ENCODE results near the gene RBP3.

DNA sequence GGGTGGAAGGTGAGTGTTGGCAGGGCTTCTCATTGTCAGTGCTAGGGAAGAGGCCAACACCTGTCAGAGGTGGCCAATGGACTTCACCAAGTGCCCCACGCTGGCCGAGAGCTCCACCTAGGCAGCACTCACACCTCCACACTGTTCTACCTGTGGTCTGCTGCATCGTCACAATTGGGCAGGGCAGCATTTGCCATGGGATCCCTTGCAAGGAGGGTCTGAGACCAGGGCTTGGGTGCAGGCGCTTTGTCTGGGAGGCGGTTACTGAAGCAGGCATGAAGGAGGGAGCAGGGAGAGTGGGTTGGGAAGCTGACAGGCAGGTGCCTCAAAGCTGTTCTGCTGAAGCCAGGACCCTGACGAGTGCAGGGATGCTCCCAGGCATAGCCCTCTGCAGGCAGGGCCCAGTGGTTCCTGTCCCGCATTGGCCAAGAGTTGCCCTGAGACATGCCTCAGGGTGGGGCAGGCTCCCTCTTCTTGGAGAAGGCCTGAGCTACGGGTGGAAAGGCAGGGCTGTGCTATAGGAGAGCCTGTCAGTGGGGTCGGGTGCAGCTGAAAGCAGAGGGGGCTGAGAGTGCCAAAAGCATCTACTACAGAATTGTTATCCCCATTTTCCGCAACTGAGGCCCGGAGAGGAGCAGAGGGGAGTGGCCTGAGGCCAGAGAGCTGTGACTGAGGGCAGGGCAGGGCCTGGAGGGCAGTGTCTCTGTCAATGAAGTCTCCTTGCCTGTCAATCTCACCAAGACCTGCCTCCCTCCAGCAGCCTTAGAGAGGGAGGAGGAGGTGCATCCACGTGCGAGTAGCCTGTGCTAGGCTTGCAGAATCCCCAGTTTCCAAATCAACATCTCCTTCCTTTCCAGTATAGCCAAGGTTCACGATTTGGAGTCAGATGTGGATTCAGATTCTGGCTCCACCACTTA lies 4.0 kb downstream of the RBP3 start:
- TF ChIP-seq SIN3A (IDR thresholded peaks at IDR 0.05; ENCODE audit: low read depth) (no peak), POLR2A (IDR thresholded peaks at IDR 0.05; ENCODE audit: borderline replicate concordance, extremely low read depth, insufficient read depth, insufficient read length) (no peak), POLR2AphosphoS5 (IDR thresholded peaks at IDR 0.05; ENCODE audit: low read depth, low read length) (no peak), EZH2 (IDR thresholded peaks at IDR 0.05) (no peak), CEBPB (IDR thresholded peaks at IDR 0.05; ENCODE audit: low read depth) (no peak), JUND (IDR thresholded peaks at IDR 0.05) (no peak), SP1 (IDR thresholded peaks at IDR 0.05; ENCODE audit: low read depth) (no peak), CBX3 (IDR thresholded peaks at IDR 0.05; ENCODE audit: low read depth) (no peak), EGR1 (IDR thresholded peaks at IDR 0.05; ENCODE audit: low read depth) (no peak)
- TF ChIP-seq, protein P1, sequence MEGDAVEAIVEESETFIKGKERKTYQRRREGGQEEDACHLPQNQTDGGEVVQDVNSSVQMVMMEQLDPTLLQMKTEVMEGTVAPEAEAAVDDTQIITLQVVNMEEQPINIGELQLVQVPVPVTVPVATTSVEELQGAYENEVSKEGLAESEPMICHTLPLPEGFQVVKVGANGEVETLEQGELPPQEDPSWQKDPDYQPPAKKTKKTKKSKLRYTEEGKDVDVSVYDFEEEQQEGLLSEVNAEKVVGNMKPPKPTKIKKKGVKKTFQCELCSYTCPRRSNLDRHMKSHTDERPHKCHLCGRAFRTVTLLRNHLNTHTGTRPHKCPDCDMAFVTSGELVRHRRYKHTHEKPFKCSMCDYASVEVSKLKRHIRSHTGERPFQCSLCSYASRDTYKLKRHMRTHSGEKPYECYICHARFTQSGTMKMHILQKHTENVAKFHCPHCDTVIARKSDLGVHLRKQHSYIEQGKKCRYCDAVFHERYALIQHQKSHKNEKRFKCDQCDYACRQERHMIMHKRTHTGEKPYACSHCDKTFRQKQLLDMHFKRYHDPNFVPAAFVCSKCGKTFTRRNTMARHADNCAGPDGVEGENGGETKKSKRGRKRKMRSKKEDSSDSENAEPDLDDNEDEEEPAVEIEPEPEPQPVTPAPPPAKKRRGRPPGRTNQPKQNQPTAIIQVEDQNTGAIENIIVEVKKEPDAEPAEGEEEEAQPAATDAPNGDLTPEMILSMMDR (IDR thresholded peaks at IDR 0.05 in 2 of 3, conservative IDR thresholded peaks at IDR 0.05 in 1 of 3; ENCODE audit: borderline replicate concordance in 1 of 3, insufficient read depth in 1 of 3, low read depth in 2 of 3, low read length in 2 of 3), result no peak
- TF ChIP-seq, protein P2, sequence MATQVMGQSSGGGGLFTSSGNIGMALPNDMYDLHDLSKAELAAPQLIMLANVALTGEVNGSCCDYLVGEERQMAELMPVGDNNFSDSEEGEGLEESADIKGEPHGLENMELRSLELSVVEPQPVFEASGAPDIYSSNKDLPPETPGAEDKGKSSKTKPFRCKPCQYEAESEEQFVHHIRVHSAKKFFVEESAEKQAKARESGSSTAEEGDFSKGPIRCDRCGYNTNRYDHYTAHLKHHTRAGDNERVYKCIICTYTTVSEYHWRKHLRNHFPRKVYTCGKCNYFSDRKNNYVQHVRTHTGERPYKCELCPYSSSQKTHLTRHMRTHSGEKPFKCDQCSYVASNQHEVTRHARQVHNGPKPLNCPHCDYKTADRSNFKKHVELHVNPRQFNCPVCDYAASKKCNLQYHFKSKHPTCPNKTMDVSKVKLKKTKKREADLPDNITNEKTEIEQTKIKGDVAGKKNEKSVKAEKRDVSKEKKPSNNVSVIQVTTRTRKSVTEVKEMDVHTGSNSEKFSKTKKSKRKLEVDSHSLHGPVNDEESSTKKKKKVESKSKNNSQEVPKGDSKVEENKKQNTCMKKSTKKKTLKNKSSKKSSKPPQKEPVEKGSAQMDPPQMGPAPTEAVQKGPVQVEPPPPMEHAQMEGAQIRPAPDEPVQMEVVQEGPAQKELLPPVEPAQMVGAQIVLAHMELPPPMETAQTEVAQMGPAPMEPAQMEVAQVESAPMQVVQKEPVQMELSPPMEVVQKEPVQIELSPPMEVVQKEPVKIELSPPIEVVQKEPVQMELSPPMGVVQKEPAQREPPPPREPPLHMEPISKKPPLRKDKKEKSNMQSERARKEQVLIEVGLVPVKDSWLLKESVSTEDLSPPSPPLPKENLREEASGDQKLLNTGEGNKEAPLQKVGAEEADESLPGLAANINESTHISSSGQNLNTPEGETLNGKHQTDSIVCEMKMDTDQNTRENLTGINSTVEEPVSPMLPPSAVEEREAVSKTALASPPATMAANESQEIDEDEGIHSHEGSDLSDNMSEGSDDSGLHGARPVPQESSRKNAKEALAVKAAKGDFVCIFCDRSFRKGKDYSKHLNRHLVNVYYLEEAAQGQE (IDR thresholded peaks at IDR 0.05; ENCODE audit: low read depth), result no peak
- TF ChIP-seq, protein P3, sequence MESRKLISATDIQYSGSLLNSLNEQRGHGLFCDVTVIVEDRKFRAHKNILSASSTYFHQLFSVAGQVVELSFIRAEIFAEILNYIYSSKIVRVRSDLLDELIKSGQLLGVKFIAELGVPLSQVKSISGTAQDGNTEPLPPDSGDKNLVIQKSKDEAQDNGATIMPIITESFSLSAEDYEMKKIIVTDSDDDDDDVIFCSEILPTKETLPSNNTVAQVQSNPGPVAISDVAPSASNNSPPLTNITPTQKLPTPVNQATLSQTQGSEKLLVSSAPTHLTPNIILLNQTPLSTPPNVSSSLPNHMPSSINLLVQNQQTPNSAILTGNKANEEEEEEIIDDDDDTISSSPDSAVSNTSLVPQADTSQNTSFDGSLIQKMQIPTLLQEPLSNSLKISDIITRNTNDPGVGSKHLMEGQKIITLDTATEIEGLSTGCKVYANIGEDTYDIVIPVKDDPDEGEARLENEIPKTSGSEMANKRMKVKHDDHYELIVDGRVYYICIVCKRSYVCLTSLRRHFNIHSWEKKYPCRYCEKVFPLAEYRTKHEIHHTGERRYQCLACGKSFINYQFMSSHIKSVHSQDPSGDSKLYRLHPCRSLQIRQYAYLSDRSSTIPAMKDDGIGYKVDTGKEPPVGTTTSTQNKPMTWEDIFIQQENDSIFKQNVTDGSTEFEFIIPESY (IDR thresholded peaks at IDR 0.05; ENCODE audit: extremely low read depth, insufficient replicate concordance, low read length), result no peak
